Endothelial cell of hepatic sinusoid (primary cell): ENCODE measurements around the gene TNFRSF8.

Source experiments
- in situ Hi-C: cut with HindIII; loops from 2 replicates; pipeline ENCODE4 v1.10.0; 2017; ENCODE audit warnings: low sequenced_read_pairs

Gene TNFRSF8

DNA sequence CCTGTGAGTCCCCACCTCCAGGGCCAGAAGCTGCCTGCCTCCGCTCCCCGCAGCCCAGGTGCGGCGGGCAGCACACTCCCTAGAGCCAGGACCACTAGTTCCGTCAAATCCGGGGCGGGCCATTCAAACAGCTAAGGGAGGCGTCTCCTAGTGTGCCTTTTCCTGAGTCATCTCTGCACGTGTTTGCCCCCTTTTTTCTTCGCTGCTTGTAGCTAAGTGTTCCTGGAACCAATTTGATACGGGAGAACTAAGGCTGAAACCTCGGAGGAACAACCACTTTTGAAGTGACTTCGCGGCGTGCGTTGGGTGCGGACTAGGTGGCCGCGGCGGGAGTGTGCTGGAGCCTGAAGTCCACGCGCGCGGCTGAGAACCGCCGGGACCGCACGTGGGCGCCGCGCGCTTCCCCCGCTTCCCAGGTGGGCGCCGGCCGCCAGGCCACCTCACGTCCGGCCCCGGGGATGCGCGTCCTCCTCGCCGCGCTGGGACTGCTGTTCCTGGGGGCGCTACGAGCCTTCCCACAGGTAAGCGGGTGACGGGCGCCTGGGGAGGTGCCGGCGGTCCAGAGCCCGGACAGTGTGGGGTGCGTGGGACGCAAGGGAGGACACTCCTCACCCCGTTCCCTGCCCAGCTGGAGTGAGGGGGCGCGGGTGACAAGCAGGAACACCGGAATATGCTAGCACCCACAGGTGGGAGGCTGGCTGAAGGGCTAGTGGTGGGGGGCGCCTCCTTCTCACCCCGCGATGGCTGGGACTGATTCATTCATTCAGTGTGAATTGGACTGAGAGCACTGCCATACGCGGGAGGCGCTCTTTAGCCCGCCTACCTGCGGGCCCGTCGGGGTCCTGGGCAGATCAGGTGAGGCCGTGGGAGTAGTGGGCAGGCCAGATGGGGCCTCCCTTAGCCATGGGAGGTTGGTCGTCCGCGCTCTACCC lies at the start of gene TNFRSF8:
Gene TNFRSF8 (plus strand): TSS at position 163 of the 932 bp plus-strand sequence. CDS start 296 bp downstream, at position 459.
- in situ Hi-C loops = no loop called here

DNA sequence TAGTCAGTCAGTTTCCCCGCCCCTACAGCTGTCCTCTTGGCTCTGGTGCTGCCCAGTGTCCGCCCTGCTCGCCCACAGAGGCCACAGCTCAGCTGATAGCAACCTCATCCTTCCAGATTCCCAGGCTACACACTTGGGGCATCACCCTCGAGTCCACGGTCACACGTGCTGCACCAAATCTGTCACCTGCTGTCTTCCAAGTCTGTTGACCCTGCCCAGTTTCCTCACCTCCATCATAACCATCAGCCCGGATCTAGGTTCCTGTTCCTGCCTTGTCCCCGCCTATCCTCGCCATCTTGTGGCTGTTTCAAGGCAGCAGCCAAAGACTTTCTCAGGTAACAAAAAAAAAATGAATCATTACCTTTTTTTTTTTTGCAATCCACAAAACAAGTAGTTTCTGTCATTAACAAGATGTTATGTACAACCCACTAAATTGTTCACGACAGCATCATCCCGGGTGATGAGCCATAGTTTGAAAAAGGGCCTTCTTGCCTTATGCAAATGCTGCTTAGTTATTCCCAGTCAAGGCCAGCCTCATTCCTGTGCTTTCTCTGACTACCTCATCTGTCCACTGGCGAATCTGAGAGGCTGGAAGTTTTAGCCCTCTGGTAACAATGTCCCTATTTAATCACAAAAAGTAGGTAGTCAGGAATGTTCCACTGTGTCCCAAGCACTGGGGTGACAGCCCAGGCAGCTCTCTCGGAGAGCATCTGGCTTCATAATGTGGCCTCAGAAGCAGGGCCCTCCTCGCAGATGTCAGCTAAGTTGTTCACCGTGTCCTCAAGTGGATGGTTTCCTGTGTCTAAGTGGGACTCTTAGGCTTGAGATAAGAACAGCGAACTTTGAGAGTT lies 48.7 kb upstream of the TNFRSF8 start:
- in situ Hi-C loops = no loop called here

DNA sequence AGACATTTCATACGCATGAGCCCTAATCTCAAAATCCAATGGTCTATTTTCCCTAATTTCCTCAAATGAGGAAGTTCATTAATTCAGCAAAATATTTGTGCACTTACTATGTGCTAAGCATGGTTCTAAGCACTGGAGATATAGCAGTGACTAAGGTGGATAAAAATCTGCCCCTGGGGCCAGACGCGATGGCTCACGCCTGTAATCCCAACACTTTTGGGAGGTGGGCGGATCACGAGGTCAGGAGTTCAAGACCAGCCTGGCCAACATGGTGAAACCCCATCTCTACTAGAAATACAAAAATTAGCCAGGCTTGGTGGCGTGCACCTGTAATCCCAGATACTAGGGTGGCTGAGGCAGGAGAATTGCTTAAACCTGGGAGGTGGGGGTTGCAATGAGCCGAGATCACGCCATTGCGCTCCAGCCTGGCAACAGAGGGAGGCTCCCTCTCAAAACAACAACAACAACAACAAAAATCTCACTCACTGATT lies 48.1 kb upstream of the TNFRSF8 start:
- in situ Hi-C loops = no loop called here

DNA sequence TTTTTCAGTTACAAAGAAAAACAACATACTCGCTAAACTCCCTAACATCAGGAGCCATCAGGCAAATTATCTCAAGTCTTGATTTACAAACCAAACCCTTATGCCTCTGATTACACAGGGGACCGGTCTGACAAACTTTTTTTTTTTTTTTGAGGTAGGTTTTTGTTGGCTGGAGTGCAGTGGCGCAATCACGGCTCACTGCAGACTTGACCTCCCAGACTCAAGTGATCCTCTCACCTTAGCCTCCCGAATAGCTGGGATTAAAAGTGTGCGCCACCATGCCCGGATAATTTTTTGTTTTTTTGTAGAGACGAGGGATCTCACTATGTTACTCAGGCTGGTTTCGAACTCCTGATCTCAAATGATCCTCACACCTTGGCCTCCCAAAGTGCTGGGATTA lies 47.6 kb upstream of the TNFRSF8 start:
- in situ Hi-C loops = no loop called here

DNA sequence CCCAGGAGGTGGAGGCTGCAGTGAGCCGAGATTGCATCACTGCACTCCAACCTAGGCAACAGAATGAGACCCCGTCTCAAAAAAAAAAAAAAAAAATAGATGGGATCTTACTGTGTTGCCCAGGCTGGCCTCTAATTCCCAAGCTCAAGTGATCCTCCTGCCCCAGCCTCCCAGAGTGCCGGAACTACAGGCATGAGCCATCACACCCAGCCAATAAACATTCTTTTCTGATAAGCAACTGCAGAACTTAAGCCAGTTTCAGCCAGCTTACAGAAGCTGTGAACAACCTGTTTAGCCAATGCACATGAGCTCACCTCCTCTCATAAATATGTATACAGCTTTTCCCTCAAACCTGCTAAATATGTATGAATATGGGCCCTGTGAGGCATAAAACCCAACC lies 46.9 kb upstream of the TNFRSF8 start:
- in situ Hi-C loops = no loop called here

DNA sequence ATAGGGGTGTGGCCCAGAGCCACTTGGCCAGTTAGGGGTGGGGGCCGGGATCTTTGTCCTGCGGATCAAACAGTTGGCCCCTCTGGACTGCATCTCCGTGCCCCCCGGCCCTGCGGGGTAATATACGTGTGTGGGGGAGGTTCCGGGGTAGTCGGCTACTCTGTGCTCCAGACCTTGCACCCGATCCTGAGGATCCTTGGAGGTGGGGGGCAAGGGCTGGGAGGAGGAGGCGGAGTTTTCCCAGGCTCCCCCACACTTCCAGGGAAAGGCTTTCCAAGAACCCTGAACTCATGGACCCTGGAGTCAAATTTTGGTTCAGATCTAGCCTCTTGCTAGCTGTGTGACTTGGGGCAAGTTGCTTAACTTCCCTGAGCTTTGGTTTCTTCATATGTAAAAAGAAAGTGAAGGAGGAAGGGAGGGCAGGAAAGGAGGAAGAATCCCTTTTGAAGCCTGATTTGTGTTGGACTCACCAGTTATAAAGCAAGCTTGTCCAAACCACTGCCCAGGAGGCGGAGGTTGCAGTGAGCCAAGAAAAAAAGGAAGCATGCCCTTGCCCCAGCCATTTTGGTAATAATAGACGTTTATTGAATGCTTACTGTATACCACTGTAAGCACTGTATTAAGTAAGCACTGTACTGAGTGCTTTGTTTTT lies 43.1 kb upstream of the TNFRSF8 start:
- in situ Hi-C loops = loop anchor here (5.0 kb wide), 1 partner anchor 38 kb away; the partner anchor contains the start of gene MFN2

DNA sequence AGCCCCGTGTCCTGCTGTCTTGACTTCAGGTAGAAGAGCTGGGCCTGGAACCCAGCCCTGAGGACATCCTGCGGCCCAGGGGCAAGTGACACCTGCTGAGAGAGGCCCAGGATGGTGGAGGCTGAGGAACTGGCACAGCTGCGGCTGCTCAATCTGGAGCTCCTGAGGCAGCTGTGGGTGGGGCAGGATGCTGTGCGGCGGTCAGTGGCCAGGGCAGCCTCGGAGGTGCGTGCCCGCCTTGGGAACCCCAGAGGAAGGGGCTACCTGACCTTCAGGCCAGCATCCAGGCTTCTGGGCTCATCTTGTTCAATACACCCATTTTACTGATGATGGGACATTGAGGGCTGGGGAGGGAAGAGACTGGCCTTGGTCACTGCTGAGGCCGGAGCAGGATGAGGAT lies 41.5 kb upstream of the TNFRSF8 start:
- in situ Hi-C loops = loop anchor here (5.0 kb wide), 1 partner anchor 39 kb away; the partner anchor contains the start of gene MFN2

DNA sequence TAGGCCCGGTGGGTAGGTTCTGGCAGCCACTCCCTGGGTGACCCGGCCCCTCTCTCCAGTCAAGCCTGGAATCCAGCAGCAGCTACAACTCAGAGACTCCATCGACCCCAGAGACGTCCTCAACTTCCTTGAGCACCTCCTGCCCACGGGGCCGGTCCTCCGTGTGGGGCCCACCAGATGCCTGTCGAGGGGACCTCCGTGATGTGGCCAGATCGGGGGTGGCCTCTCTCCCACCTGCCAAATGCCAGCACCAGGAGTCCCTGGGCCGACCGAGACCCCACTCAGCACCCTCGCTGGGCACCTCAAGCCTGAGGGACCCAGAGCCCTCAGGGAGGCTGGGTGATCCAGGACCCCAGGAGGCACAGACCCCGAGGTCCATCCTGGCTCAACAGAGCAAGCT lies 41.1 kb upstream of the TNFRSF8 start:
- in situ Hi-C loops = loop anchor here (5.0 kb wide), 1 partner anchor 40 kb away; the partner anchor contains the start of gene MFN2

DNA sequence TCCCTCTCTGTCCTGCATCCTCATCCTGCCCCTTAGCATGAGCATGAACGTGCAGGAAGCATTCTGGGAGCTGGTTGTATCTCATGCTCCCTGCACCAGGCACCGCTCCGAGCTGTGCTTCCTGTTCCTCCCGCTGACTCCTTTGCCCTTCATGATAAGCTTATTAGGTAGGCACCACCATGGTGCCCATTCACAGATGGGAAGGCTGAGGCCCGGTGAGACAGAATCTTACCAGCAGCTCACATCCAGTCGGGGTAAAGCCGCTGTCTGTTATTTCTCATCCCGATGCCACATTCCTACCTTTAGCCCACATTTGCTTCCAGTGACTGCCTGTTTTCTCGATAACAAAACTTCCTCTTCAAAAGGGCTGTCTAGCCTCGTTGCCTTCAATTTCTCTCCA lies 36.5 kb upstream of the TNFRSF8 start:
- in situ Hi-C loops = loop anchor here (25.0 kb wide), 1 partner anchor 164 kb away; the partner anchor contains the start of gene NPPB

DNA sequence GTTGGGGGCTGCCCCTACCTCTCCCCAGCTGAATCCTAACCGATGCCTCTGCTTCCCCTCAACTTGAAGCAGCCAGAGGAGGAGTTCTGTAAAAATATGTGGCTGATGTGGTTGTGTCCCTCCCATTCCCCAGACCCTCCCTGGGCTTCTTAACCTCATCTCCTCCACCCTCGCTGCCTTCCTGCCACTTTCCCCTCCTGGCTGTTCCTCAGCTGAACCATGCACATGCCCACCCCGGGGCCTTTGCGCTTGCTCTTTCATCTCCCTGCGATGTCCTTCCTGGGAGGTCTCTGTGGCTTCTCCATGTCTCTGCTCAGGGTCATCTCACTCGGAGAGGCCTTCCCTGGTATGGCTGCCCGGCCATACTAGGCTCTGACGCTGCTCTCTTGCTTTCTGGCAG lies 34.9 kb upstream of the TNFRSF8 start:
- in situ Hi-C loops = loop anchor here (25.0 kb wide), 1 partner anchor 166 kb away; the partner anchor contains the start of gene NPPB

DNA sequence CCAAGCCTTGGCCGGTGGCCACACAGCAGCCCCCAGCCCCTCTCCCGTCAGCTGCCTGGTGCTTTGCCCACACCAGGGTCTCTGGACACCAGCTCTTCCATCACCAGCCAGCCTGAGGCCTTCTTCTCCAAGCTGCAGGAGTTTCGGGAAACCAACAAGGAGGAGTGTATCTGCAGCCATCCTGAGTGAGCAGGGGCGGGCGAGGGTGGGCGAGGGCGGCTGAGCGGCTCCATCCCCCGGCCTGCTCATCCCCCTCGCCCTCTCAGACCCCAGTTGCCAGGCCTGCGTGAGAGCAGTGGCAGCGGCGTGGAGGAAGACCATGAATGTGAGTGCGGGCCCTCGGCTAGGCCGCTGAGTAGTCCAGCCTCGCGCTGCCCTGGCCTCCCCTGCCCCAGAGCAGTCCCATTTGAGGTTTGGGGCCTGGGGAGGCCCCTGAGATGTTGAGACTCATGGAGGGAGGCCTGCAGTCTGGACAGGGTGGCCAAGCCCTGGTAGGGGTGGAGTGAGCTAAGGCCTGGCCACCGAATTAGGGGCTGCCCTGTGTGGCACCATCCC lies 34.1 kb upstream of the TNFRSF8 start:
- in situ Hi-C loops = loop anchor here (25.0 kb wide), 1 partner anchor 167 kb away; the partner anchor contains the start of gene NPPB

DNA sequence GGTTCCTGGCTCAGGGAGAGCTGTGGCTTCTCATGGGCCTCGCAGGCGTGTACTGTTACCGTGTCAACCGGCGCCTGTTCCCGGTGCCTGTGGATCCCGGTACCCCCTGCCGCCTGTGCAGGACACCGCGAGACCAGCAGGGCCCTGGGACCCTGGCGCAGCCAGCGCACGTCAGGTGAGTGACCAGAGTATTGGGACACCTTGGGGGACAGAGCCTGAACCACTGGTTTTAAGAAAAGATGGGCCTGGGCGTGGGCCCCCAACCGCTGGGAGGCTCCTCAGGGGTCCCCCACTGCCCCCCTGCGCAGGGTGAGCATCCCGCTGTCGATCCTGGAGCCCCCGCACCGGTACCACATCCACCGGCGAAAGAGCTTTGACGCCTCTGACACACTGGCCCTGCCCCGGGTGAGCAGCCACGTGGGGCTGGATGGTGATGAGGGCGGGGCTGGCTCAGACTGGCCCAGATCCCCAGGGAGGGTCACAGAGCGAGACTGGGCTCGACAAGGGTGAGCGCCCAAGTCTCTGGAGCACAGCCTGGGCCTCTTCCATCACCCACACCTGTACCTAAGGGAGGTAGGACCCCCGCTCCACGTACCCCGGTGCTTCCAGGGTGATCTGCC lies 33.3 kb upstream of the TNFRSF8 start:
- in situ Hi-C loops = loop anchor here (25.0 kb wide), 1 partner anchor 168 kb away; the partner anchor contains the start of gene NPPB

DNA sequence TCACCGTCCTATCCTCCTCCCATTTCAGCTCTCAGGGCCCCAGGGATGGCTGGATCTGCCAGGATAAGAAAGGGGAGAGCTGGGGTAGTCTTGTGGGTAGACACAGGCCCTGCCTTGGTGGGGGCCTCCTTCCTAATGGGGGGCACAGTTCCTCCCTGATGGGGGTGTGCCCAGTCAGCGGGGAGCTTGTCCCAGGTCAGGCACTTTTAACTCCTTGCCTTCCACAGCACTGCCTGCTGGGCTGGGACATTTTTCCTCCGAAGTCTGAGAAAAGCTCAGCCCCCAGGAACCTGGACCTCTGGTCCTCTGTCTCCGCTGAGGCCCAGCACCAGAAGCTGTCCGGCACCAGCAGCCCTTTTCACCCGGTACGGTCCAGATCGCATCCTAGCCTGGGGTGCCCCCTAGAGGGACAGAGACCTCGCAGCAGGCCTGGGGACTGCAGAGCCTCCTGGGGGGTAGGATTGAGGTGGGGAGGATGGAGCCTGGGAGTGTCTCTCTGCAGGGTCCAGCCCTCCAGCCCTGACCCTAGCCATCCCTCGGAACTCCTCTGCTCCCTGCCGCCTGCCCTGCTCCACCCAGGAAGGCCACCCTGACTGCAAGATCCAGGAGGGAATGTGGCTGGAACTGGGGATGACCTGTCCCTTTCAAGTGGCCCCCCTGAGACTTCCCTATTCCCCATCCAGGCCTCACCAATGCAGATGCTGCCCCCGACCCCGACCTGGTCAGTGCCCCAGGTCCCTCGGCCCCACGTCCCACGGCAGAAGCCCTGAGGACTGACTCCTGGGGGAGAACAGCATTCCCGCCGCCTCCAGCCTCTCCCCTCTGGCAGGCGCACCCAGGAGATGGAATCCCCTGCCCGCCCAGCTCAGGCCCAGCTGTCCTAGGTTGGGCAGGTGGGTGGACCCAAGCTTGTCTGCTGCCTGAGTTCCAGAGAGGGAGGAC lies 31.8 kb upstream of the TNFRSF8 start:
- in situ Hi-C loops = loop anchor here (25.0 kb wide), 1 partner anchor 169 kb away; the partner anchor contains the start of gene NPPB

DNA sequence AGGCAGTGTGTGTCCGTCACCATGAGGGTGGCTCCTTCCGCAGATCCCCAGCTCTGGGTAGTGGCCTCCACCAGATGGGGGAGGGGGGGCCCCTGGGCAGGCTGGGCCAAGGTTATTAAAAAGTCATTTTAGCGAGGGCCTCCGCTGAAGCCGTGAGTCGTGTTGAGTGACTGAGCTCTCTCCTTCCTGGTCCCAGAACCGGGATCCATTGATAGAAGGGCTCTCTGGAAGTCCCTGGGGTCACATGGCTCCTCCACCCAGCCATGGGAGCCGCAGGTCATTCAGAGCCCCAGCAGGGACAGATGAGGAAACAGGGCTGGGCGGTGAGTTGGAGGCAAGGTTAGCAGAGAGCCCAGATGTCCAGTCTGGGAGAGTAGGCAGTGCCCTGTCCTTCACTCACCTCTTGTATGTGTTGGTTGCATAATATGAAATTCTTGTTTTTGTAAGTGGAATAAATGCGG lies 30.9 kb upstream of the TNFRSF8 start:
- in situ Hi-C loops = loop anchor here (25.0 kb wide), 1 partner anchor 170 kb away; the partner anchor contains the start of gene NPPB

DNA sequence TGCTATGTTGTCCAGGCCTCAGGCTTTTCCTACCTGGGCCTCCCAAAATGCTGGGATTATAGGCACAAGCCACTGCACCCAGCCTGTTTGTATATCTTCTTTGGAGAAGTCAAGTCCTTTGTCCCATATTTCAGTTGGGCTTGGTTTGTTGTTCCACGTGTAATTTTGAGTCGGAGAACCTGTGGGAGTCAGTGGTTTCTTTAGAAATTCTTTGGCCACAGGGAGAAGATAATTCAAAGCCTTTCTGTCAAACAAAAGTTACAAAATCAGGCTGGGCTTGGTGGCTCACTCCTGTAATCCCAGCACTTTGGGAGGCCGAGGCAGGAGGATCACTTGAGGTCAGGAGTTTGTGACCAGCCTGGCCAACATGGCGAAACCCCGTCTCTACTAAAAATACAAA lies 29.7 kb upstream of the TNFRSF8 start:
- in situ Hi-C loops = loop anchor here (25.0 kb wide), 1 partner anchor 171 kb away; the partner anchor contains the start of gene NPPB

DNA sequence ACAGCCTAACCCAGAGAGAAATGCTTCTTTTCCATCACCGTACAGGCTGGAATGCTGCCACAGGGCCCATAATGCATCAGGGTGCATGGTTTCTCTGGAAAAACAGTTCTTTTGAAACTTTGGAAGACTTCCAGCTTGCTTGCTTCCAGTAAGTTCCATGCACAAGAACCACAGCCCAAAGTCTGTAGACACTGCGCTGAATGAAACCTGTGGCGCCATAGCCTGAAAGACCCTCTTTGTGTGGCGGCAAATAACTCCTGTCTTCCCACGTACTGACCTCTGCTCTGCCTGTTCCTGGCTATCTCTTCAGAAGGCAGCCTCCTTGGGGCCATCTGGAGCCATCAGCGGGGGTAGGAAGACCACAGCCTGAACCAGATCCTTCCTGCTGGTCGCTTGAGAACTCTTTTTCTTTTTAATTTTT lies 28.7 kb upstream of the TNFRSF8 start:
- in situ Hi-C loops = loop anchor here (25.0 kb wide), 1 partner anchor 172 kb away; the partner anchor contains the start of gene NPPB

DNA sequence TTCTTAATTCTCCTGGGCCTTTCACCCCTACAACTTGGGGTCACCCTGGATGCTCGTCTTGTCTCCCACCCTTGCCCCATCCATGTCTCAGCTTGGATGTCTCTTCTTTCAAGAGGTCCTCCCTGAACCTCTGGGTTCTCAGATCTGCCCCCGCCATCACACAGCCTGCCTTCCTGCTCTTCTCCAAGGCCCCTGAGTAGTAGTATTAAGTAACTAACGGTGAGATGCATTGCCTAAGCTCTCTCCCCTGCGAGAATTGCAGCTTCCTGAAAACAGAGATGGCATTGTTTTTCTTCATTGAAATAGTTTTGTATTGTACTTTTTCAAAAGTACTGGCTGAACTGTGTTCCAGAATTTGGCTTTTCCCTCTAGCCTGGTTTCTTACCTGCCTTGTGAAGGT lies 27.8 kb upstream of the TNFRSF8 start:
- in situ Hi-C loops = loop anchor here (25.0 kb wide), 1 partner anchor 173 kb away; the partner anchor contains the start of gene NPPB
